Mucosa of stomach (tissue), 1 donor: ENCODE results near the gene EMD.
"Not testable (repeated sequence)": the region's sequence is repeated elsewhere in the genome, so short reads cannot be mapped to it uniquely, and the experiment has no call there.

Experiments
- H3K27me3 ChIP-seq: one replicate; pipeline ENCODE4 v1.7.0; 2013; ENCODE audit warnings: mild to moderate bottlenecking, low read length; ENCODE audit not compliant: control insufficient read depth, insufficient read depth
- H3K36me3 ChIP-seq: one replicate; pipeline ENCODE4 v1.7.0; 2013; ENCODE audit warnings: low read length; ENCODE audit not compliant: control insufficient read depth, insufficient read depth
- H3K4me1 ChIP-seq: one replicate; pipeline ENCODE4 v1.7.0; 2013; ENCODE audit warnings: mild to moderate bottlenecking, low read length; ENCODE audit not compliant: control insufficient read depth, insufficient read depth
- H3K4me3 ChIP-seq: one replicate; pipeline ENCODE4 v1.7.0; 2013; ENCODE audit warnings: low read length
- H3K9ac ChIP-seq: one replicate; pipeline ENCODE4 v1.7.0; 2013; ENCODE audit warnings: mild to moderate bottlenecking, low read length, moderate library complexity
- H3K9me3 ChIP-seq: one replicate; pipeline ENCODE4 v1.7.0; 2013; ENCODE audit warnings: mild to moderate bottlenecking, low read length, moderate library complexity; ENCODE audit not compliant: control insufficient read depth
- donor health status: Pancreatic carcinoma.

EMD gene

GRCh38 chrX:154378799-154379568 lies at the start of gene EMD:
Gene EMD (plus strand): TSS chrX:154379295. CDS start chrX:154379485, 190 bp downstream.
- Histone ChIP-seq H3K9me3 (no peaks in the 10 kb centered on the region), H3K4me1 (peaks cover 20% of the 10 kb centered on the region), H3K4me3 (peak within 1 kb of the TSS; percentile 18), H3K9ac (peak within 1 kb of the TSS; percentile 94), H3K27me3 (peaks cover 1% of the 10 kb centered on the region), H3K36me3 (no peaks in the 10 kb centered on the region)

GRCh38 chrX:154332561-154332960 lies 46.5 kb upstream of the EMD start:
- no peaks in the 10 kb centered on the region for H3K36me3 ChIP-seq
- H3K9ac ChIP-seq, result no peak overlapping the region
- H3K27me3 ChIP-seq, result no peaks in the 10 kb centered on the region
- no peak overlapping the region for H3K4me3 ChIP-seq
- H3K4me1 ChIP-seq, result no peaks in the 10 kb centered on the region
- no peaks in the 10 kb centered on the region for H3K9me3 ChIP-seq

- no peaks in the 10 kb centered on the region for H3K36me3 ChIP-seq
- H3K9me3 ChIP-seq, result no peaks in the 10 kb centered on the region
- no peaks in the 10 kb centered on the region for H3K27me3 ChIP-seq
- H3K4me3 ChIP-seq, result no peak overlapping the region
- H3K4me1 ChIP-seq, result no peaks in the 10 kb centered on the region
- no peak overlapping the region for H3K9ac ChIP-seq
Observed at GRCh38 chrX:154333116-154333515, 46.0 kb upstream of the EMD start.

- H3K4me1 ChIP-seq, result no peaks in the 10 kb centered on the region
- H3K27me3 ChIP-seq, result no peaks in the 10 kb centered on the region
- no peak overlapping the region for H3K9ac ChIP-seq
- no peaks in the 10 kb centered on the region for H3K36me3 ChIP-seq
- H3K4me3 ChIP-seq, result no peak overlapping the region
- H3K9me3 ChIP-seq, result no peaks in the 10 kb centered on the region
Observed at GRCh38 chrX:154333837-154334271, 45.2 kb upstream of the EMD start.

GRCh38 chrX:154334496-154334895 lies 44.6 kb upstream of the EMD start:
- H3K4me1 ChIP-seq, result no peaks in the 10 kb centered on the region
- H3K27me3 ChIP-seq, result no peaks in the 10 kb centered on the region
- H3K4me3 ChIP-seq, result no peak overlapping the region
- H3K9me3 ChIP-seq, result no peaks in the 10 kb centered on the region
- no peaks in the 10 kb centered on the region for H3K36me3 ChIP-seq
- no peak overlapping the region for H3K9ac ChIP-seq

GRCh38 chrX:154341399-154342298 lies 37.4 kb upstream of the EMD start:
- not testable (repeated sequence) for H3K27me3 ChIP-seq, H3K36me3 ChIP-seq, H3K4me3 ChIP-seq, H3K9me3 ChIP-seq, H3K4me1 ChIP-seq, H3K9ac ChIP-seq

- H3K4me1 ChIP-seq, H3K36me3 ChIP-seq, H3K4me3 ChIP-seq, H3K9me3 ChIP-seq, H3K27me3 ChIP-seq, H3K9ac ChIP-seq: not testable (repeated sequence)
Observed at GRCh38 chrX:154343063-154343462, 36.0 kb upstream of the EMD start.

- H3K4me3 ChIP-seq, H3K9ac ChIP-seq, H3K9me3 ChIP-seq, H3K27me3 ChIP-seq, H3K4me1 ChIP-seq, H3K36me3 ChIP-seq: not testable (repeated sequence)
Observed at GRCh38 chrX:154343620-154344019, 35.5 kb upstream of the EMD start.

GRCh38 chrX:154348114-154348531 lies 31.0 kb upstream of the EMD start:
- no peaks in the 10 kb centered on the region for H3K36me3 ChIP-seq
- peaks cover 17% of the 10 kb centered on the region for H3K4me1 ChIP-seq
- H3K9ac ChIP-seq, result no peak overlapping the region
- no peaks in the 10 kb centered on the region for H3K9me3 ChIP-seq
- H3K4me3 ChIP-seq, result no peak overlapping the region
- H3K27me3 ChIP-seq, result no peaks in the 10 kb centered on the region

- no peaks in the 10 kb centered on the region for H3K27me3 ChIP-seq
- H3K9ac ChIP-seq, result no peak overlapping the region
- H3K9me3 ChIP-seq, result no peaks in the 10 kb centered on the region
- H3K4me1 ChIP-seq, result peaks cover 17% of the 10 kb centered on the region
- no peaks in the 10 kb centered on the region for H3K36me3 ChIP-seq
- H3K4me3 ChIP-seq, result no peak overlapping the region
Observed at GRCh38 chrX:154348646-154349358, 30.3 kb upstream of the EMD start.

GRCh38 chrX:154349359-154349935 lies 29.6 kb upstream of the EMD start:
- H3K4me3 ChIP-seq, result no peak overlapping the region
- H3K9ac ChIP-seq, result no peak overlapping the region
- no peaks in the 10 kb centered on the region for H3K27me3 ChIP-seq
- H3K36me3 ChIP-seq, result no peaks in the 10 kb centered on the region
- H3K4me1 ChIP-seq, result peaks cover 17% of the 10 kb centered on the region
- H3K9me3 ChIP-seq, result no peaks in the 10 kb centered on the region
